ENCODE measurements around the gene HEATR5A. TPM values are rescaled to one million over a fixed set of nuclear protein-coding genes. Genes with fewer than 3 reads are reported as not detected.

HEATR5A gene
- total and polyA plus RNA-seq, 2 of the 13 experiments (the other 11 are each of a cell fraction or from before 2014, with no cell fraction given) = 36.4 to 105 TPM

- peak; percentile 99 for TF ChIP-seq IRF2 (CRISPR knock-in tag; IDR thresholded peaks at IDR 0.05)
- TF ChIP-seq ZNF546 (CRISPR knock-in tag; conservative IDR thresholded peaks at IDR 0.05) = peak; percentile 100
- TF ChIP-seq ZBED4 (CRISPR knock-in tag; IDR thresholded peaks at IDR 0.05; ENCODE audit: borderline replicate concordance) = peak; percentile 98
- no peak for TF ChIP-seq TRIM22 (IDR thresholded peaks at IDR 0.05)
- TF ChIP-seq SATB2 (CRISPR knock-in tag; IDR thresholded peaks at IDR 0.05) = peak; percentile 98; the same call in 1 of the 2 replicates
- TF ChIP-seq ZNF292 (CRISPR knock-in tag; IDR thresholded peaks at IDR 0.05; ENCODE audit: borderline replicate concordance, low read depth) = peak; percentile 100
- peak; percentile 85; the same call in 1 of the 2 replicates for TF ChIP-seq ELF4 (CRISPR knock-in tag; IDR thresholded peaks at IDR 0.05; ENCODE audit: borderline replicate concordance)
- TF ChIP-seq ZBTB4 (CRISPR knock-in tag; IDR thresholded peaks at IDR 0.05; ENCODE audit: borderline replicate concordance) = peak; percentile 100
- TF ChIP-seq SRSF9 (IDR thresholded peaks at IDR 0.05; ENCODE audit: borderline replicate concordance, insufficient read depth, low read depth, low read length, poor library complexity, severe bottlenecking) = no peak
- peak; percentile 86 for TF ChIP-seq ELF3 (CRISPR knock-in tag; IDR thresholded peaks at IDR 0.05)
- no peak; the same call in 1 of the 2 replicates for TF ChIP-seq TEAD2 (CRISPR knock-in tag; IDR thresholded peaks at IDR 0.05)
- TF ChIP-seq ZKSCAN1 (IDR thresholded peaks at IDR 0.05; ENCODE audit: low read length) = 0 out of 2 replicates have a peak, but pooled peaks have one; percentile 31
- peak; percentile 100 for TF ChIP-seq ZNF782 (CRISPR knock-in tag; IDR thresholded peaks at IDR 0.05; ENCODE audit: borderline replicate concordance)
- peak; percentile 100 for TF ChIP-seq ZSCAN31 (CRISPR knock-in tag; IDR thresholded peaks at IDR 0.05; ENCODE audit: low read depth)
- TF ChIP-seq REPIN1 (CRISPR knock-in tag; IDR thresholded peaks at IDR 0.05; ENCODE audit: borderline replicate concordance, low read depth) = peak; percentile 99
- peak; percentile 94 for TF ChIP-seq HDAC2 (CRISPR knock-in tag; IDR thresholded peaks at IDR 0.05)
- peak; percentile 97 for TF ChIP-seq ZNF674 (CRISPR knock-in tag; IDR thresholded peaks at IDR 0.05; ENCODE audit: low read depth)
Measured at GRCh38 chr14:31456841-31457664, 36.7 kb upstream of the HEATR5A start, which contains the start of gene DTD2 (continued).
